ENCODE results near the gene SH3RF3. TPM values are rescaled to one million over a fixed set of nuclear protein-coding genes. Genes with fewer than 3 reads are reported as not detected.

SH3RF3 gene
- total RNA-seq, 1 experiment from 2014 or later, result 21.7 TPM

DNA sequence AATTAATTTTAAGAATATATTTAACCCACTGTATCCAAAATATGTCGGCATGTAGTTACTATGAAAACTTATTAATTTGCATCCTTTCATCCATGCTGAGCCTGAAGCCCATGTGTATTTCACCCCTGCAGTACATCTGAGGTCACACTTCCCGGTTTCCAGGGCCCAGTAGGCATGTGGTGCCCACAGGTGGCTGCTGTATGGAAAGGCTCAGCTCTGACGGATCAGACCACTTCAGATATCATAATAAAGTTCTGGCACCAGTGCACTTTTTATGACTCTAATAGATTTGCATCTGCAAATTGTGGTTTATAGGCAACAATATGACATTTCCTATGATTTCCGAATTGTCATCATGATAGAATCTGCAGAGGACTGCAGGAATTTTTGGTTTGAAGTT, 22.5 kb downstream of the SH3RF3 start:
- TF ChIP-seq, protein P1, sequence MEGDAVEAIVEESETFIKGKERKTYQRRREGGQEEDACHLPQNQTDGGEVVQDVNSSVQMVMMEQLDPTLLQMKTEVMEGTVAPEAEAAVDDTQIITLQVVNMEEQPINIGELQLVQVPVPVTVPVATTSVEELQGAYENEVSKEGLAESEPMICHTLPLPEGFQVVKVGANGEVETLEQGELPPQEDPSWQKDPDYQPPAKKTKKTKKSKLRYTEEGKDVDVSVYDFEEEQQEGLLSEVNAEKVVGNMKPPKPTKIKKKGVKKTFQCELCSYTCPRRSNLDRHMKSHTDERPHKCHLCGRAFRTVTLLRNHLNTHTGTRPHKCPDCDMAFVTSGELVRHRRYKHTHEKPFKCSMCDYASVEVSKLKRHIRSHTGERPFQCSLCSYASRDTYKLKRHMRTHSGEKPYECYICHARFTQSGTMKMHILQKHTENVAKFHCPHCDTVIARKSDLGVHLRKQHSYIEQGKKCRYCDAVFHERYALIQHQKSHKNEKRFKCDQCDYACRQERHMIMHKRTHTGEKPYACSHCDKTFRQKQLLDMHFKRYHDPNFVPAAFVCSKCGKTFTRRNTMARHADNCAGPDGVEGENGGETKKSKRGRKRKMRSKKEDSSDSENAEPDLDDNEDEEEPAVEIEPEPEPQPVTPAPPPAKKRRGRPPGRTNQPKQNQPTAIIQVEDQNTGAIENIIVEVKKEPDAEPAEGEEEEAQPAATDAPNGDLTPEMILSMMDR (IDR thresholded peaks at IDR 0.05; ENCODE audit: unreplicated experiment), result no peak
- no peak for DNase-seq (ENCODE audit: unreplicated experiment)
- intact Hi-C loops (cut with micrococcal nuclease), result no loop called here
- H3K9me3 Mint-ChIP-seq (ENCODE audit: unreplicated experiment), result no peaks in the 10 kb centered on the region
- H3K4me1 Mint-ChIP-seq (ENCODE audit: insufficient read depth, unreplicated experiment), result peaks cover 12% of the 10 kb centered on the region
- H3K4me3 Mint-ChIP-seq (ENCODE audit: unreplicated experiment), result no peak overlapping the region
- no TSS peak for BruUV-seq (replicated peaks)
- H3K27ac Mint-ChIP-seq (ENCODE audit: low read depth, unreplicated experiment), result no peak overlapping the region
- POLR2A ChIA-PET, result no interaction called here
- H3K36me3 Mint-ChIP-seq (ENCODE audit: insufficient read depth, unreplicated experiment), result peaks cover 6% of the 10 kb centered on the region
- CTCF ChIA-PET, result interaction anchor here (0.6 kb wide), 2 partner anchors 34 to 590 kb away, joined by 3 read pairs; no protein-coding TSS in a partner anchor
- no peaks in the 10 kb centered on the region for H3K27me3 Mint-ChIP-seq (ENCODE audit: insufficient read depth, unreplicated experiment)

DNA sequence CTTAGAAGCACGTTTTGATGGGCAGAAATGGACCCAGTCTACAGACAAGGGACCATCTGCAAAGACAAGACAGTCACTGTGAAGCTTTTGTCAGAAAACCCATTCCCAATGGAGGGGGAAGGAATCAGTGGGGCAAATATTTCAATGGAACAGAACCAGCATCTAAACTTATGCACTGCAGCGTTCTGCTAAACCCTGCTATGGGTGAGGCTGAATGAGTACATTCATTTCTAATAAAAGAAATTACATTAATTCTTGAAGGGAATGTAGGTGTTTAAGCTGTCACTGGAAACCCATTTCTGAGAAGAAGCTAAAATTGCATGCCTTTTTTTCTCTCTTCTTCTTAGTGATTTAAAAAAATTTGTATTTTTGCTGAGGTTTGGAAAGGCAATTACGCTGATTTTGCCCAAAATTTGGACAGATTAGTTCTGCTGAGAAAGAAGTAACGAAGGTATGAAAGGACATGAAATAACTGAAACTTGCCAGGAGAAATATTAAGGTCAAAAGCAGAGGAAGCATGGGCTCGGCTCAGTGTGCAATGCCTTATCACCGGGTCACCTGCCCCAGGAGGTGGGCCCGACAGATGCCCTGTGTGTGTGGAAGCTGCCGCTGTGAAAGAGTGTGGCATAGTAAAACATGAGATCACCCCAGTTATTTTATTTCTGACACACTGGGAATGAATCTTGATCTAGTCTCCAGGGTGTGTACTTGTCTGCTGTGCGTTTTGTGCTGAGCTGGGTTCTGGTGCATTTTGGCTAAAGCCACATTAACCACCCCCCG, 24.2 kb downstream of the SH3RF3 start:
- ChIA-PET CTCF (interaction anchor here (1.7 kb wide), 1 partner anchor 357 kb away, joined by 7 read pairs; no protein-coding TSS in a partner anchor), POLR2A (no interaction called here)
- H3K9me3 Mint-ChIP-seq (ENCODE audit: unreplicated experiment), result no peaks in the 10 kb centered on the region
- H3K27me3 Mint-ChIP-seq (ENCODE audit: insufficient read depth, unreplicated experiment), result no peaks in the 10 kb centered on the region
- no peak overlapping the region for H3K27ac Mint-ChIP-seq (ENCODE audit: low read depth, unreplicated experiment)
- no peaks in the 10 kb centered on the region for H3K36me3 Mint-ChIP-seq (ENCODE audit: insufficient read depth, unreplicated experiment)
- intact Hi-C loops (cut with micrococcal nuclease), result no loop called here
- TF ChIP-seq, protein P1 (IDR thresholded peaks at IDR 0.05; ENCODE audit: unreplicated experiment), result no peak
- peaks cover 4% of the 10 kb centered on the region for H3K4me1 Mint-ChIP-seq (ENCODE audit: insufficient read depth, unreplicated experiment)
- H3K4me3 Mint-ChIP-seq (ENCODE audit: unreplicated experiment), result no peak overlapping the region
- BruUV-seq (replicated peaks), result no TSS peak
- DNase-seq (ENCODE audit: unreplicated experiment), result no peak

DNA sequence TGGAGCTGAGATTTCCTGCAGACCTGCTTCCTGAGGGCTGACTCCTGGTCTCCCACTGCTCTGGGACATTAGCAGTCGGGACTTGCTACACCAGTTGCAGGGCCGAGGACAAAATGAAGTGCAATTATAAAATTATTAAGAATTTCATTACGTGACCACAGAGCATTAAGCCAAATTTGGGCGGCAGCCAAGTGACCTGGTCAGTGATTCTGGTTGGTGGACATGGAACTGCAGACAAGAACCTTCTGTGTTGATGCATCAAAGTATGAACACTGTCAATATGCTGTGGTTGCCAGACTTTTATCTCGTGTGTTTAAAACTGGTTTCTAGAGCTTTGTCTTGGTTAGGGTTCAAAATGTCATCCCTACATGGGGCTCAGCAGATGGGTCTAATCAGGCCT, 24.8 kb downstream of the SH3RF3 start:
- Mint-ChIP-seq H3K4me3 (ENCODE audit: unreplicated experiment) (no peak overlapping the region), H3K36me3 (ENCODE audit: insufficient read depth, unreplicated experiment) (no peaks in the 10 kb centered on the region), H3K27me3 (ENCODE audit: insufficient read depth, unreplicated experiment) (no peaks in the 10 kb centered on the region), H3K9me3 (ENCODE audit: unreplicated experiment) (no peaks in the 10 kb centered on the region), H3K4me1 (ENCODE audit: insufficient read depth, unreplicated experiment) (no peaks in the 10 kb centered on the region), H3K27ac (ENCODE audit: low read depth, unreplicated experiment) (no peak overlapping the region)
- BruUV-seq (replicated peaks), result no TSS peak
- intact Hi-C loops (cut with micrococcal nuclease), result no loop called here
- POLR2A ChIA-PET, result no interaction called here
- DNase-seq (ENCODE audit: unreplicated experiment), result no peak
- CTCF ChIA-PET, result no interaction called here
- TF ChIP-seq, protein P1 (IDR thresholded peaks at IDR 0.05; ENCODE audit: unreplicated experiment), result no peak

DNA sequence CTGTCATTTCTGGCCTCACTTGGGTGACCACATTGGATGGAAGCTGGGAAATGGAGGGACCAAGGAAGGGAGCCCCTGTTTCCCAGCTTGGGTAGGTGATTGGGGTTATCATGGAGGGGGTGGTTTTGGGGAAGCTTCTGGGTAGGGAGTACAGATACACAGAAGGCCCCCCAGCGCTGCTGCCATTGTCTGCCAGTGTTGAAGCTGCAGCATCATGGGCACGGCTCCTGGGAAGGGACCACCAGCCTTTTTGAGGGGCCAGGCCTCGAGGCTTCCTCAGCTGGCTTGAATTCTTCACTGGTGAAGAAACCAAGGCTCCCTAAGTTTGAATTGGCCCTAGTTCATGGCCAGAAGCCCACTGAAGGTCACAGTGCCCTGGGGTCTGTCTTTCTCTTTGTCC, 25.2 kb downstream of the SH3RF3 start:
- no peaks in the 10 kb centered on the region for H3K9me3 Mint-ChIP-seq (ENCODE audit: unreplicated experiment)
- H3K4me1 Mint-ChIP-seq (ENCODE audit: insufficient read depth, unreplicated experiment), result no peaks in the 10 kb centered on the region
- no peaks in the 10 kb centered on the region for H3K27me3 Mint-ChIP-seq (ENCODE audit: insufficient read depth, unreplicated experiment)
- DNase-seq (ENCODE audit: unreplicated experiment), result no peak
- TF ChIP-seq, protein P1 (IDR thresholded peaks at IDR 0.05; ENCODE audit: unreplicated experiment), result no peak
- no peak overlapping the region for H3K27ac Mint-ChIP-seq (ENCODE audit: low read depth, unreplicated experiment)
- CTCF ChIA-PET, result no interaction called here
- H3K4me3 Mint-ChIP-seq (ENCODE audit: unreplicated experiment), result no peak overlapping the region
- intact Hi-C loops (cut with micrococcal nuclease), result no loop called here
- POLR2A ChIA-PET, result no interaction called here
- no peaks in the 10 kb centered on the region for H3K36me3 Mint-ChIP-seq (ENCODE audit: insufficient read depth, unreplicated experiment)
- no TSS peak for BruUV-seq (replicated peaks)
